Measurements from ENCODE around the gene EFHC2. TPM values are rescaled to one million over a fixed set of nuclear protein-coding genes. Genes with fewer than 3 reads are reported as not detected.

The EFHC2 gene
- total and polyA plus RNA-seq, 4 donors: 0.08 to 0.56 TPM; not detected in 2

DNA sequence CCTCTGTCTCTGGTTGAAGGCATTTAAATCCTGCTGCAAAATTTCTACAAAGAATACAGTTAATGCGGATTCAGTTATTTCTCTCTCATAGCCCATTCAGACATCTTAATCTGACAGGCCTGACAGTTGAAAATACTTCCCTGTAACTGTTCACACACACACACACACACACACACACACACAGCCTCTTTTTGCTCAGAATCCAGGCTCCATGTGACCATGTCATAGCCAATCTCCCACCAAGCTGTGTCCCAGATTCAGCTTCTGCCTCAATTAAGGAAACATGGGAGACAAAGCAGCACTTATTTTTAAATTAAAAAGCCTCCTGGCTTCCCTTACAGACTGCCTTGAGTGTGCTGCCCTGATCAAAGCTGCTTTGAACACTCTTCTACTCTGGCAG lies 49.3 kb upstream of the EFHC2 start:
- no peak for TF ChIP-seq NR2F2 (IDR thresholded peaks at IDR 0.05)
- TF ChIP-seq YY1 (IDR thresholded peaks at IDR 0.05): no peak
- no peak for TF ChIP-seq JUND (IDR thresholded peaks at IDR 0.05)
- TF ChIP-seq, protein P1, sequence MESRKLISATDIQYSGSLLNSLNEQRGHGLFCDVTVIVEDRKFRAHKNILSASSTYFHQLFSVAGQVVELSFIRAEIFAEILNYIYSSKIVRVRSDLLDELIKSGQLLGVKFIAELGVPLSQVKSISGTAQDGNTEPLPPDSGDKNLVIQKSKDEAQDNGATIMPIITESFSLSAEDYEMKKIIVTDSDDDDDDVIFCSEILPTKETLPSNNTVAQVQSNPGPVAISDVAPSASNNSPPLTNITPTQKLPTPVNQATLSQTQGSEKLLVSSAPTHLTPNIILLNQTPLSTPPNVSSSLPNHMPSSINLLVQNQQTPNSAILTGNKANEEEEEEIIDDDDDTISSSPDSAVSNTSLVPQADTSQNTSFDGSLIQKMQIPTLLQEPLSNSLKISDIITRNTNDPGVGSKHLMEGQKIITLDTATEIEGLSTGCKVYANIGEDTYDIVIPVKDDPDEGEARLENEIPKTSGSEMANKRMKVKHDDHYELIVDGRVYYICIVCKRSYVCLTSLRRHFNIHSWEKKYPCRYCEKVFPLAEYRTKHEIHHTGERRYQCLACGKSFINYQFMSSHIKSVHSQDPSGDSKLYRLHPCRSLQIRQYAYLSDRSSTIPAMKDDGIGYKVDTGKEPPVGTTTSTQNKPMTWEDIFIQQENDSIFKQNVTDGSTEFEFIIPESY (IDR thresholded peaks at IDR 0.05): no peak
- TF ChIP-seq RAD21 (IDR thresholded peaks at IDR 0.05): no peak
- no peak for TF ChIP-seq GABPA (IDR thresholded peaks at IDR 0.05 in 1 of 2, conservative IDR thresholded peaks at IDR 0.05 in 1 of 2)

DNA sequence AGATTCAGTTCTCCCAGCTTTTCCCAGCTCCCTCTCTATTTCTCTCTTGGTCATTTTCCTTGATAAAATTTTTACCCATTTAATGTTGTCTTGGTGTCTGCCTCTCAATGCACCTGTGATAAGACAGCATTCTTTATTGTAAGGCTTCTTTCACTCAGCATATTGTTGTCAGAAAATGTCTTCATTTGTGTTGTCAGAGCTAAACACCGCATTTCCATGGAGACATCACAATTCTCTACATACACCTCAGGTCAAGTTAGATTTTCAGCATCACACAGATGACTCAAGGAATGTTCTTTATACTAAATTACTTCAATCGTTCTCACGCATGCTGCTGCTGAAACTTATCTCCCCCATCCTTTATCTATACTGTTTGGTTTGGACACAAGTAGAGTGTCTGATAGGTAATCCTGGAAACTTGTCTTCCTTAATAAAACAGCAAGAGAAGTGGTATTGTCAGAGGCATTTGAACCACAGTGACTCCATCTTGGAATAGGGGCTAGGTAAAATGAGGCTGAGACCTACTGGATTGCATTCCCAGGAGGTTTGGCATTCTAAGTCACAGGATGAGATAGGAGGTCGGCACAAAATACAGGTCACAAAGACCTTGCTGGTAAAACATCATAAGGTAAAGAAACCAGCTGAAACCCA lies 41.3 kb upstream of the EFHC2 start:
- TF ChIP-seq, protein P2, sequence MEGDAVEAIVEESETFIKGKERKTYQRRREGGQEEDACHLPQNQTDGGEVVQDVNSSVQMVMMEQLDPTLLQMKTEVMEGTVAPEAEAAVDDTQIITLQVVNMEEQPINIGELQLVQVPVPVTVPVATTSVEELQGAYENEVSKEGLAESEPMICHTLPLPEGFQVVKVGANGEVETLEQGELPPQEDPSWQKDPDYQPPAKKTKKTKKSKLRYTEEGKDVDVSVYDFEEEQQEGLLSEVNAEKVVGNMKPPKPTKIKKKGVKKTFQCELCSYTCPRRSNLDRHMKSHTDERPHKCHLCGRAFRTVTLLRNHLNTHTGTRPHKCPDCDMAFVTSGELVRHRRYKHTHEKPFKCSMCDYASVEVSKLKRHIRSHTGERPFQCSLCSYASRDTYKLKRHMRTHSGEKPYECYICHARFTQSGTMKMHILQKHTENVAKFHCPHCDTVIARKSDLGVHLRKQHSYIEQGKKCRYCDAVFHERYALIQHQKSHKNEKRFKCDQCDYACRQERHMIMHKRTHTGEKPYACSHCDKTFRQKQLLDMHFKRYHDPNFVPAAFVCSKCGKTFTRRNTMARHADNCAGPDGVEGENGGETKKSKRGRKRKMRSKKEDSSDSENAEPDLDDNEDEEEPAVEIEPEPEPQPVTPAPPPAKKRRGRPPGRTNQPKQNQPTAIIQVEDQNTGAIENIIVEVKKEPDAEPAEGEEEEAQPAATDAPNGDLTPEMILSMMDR (IDR thresholded peaks at IDR 0.05; ENCODE audit: low read depth, low read length, missing input control): no peak
- TF ChIP-seq RXRA (IDR thresholded peaks at IDR 0.05) (no peak), SP1 (IDR thresholded peaks at IDR 0.05) (no peak), GABPA (IDR thresholded peaks at IDR 0.05 in 1 of 2, conservative IDR thresholded peaks at IDR 0.05 in 1 of 2) (no peak)
- TF ChIP-seq, protein P1 (IDR thresholded peaks at IDR 0.05): no peak
- 82% methylated on average over 4 of the region's 4 CpGs for WGBS
- Histone ChIP-seq H3K4me1 (ENCODE audit: control insufficient read depth in 4 of 4, insufficient read depth in 4 of 4, low read length in 3 of 4) (no peaks in the 10 kb centered on the region), H3K27ac (ENCODE audit: low read depth in 1 of 2, low read length in 2 of 2) (no peak overlapping the region), H3K36me3 (ENCODE audit: control insufficient read depth in 4 of 4, insufficient read depth in 3 of 4, low read depth in 1 of 4, low read length in 3 of 4) (no peaks in the 10 kb centered on the region), H3K27me3 (ENCODE audit: control insufficient read depth in 4 of 4, insufficient read depth in 4 of 4, low read length in 3 of 4) (no peaks in the 10 kb centered on the region), H3K9ac (ENCODE audit: low read depth in 1 of 2, low read length in 2 of 2) (no peak overlapping the region), H3K9me3 (ENCODE audit: control insufficient read depth in 4 of 4, low read length in 3 of 4) (no peaks in the 10 kb centered on the region), H3K4me3 (ENCODE audit: low read depth in 1 of 3, low read length in 3 of 3) (no peak overlapping the region)
- DNase-seq (ENCODE audit: low spot score): no peak

More for the DNA sequence above, 49.3 kb upstream of the EFHC2 start:
- Histone ChIP-seq H3K4me3 (ENCODE audit: low read depth in 1 of 3, low read length in 3 of 3) (no peak overlapping the region), H3K9ac (ENCODE audit: low read depth in 1 of 2, low read length in 2 of 2) (no peak overlapping the region), H3K27me3 (ENCODE audit: control insufficient read depth in 4 of 4, insufficient read depth in 4 of 4, low read length in 3 of 4) (no peaks in the 10 kb centered on the region), H3K27ac (ENCODE audit: low read depth in 1 of 2, low read length in 2 of 2) (no peak overlapping the region), H3K9me3 (ENCODE audit: control insufficient read depth in 4 of 4, low read length in 3 of 4) (peaks cover 0 to 3% (median 2%) of the 10 kb centered on the region in 4 donors), H3K36me3 (ENCODE audit: control insufficient read depth in 4 of 4, insufficient read depth in 3 of 4, low read depth in 1 of 4, low read length in 3 of 4) (no peaks in the 10 kb centered on the region), H3K4me1 (ENCODE audit: control insufficient read depth in 4 of 4, insufficient read depth in 4 of 4, low read length in 3 of 4) (no peaks in the 10 kb centered on the region)
- no peak for DNase-seq (ENCODE audit: low spot score)
- WGBS: 91% methylated on average over 1 of the region's 1 CpG

DNA sequence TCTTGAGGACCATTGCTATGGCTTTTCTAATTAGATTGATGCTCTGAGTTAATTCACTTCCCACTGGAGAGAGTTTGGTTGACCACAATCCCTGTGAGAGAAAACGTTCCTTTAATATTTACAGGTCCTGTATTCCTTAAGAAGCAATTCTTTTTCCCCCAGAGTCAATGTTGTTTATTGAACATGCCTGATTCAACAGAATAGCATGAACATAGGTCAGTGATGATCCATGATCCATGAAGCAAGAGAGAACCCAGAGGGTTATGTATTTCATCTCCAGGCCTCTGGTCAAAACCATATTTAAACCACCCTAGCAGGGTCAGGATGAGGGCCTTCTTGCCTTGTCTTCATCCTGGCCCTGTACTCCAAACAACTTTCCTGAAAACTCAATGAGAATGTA lies 39.4 kb upstream of the EFHC2 start:
- Histone ChIP-seq H3K9ac (ENCODE audit: low read depth in 1 of 2, low read length in 2 of 2) (no peak overlapping the region), H3K27ac (ENCODE audit: low read depth in 1 of 2, low read length in 2 of 2) (no peak overlapping the region), H3K9me3 (ENCODE audit: control insufficient read depth in 4 of 4, low read length in 3 of 4) (no peaks in the 10 kb centered on the region), H3K4me1 (ENCODE audit: control insufficient read depth in 4 of 4, insufficient read depth in 4 of 4, low read length in 3 of 4) (no peaks in the 10 kb centered on the region), H3K36me3 (ENCODE audit: control insufficient read depth in 4 of 4, insufficient read depth in 3 of 4, low read depth in 1 of 4, low read length in 3 of 4) (no peaks in the 10 kb centered on the region), H3K27me3 (ENCODE audit: control insufficient read depth in 4 of 4, insufficient read depth in 4 of 4, low read length in 3 of 4) (peaks cover 0 to 2% (median 0%) of the 10 kb centered on the region in 4 donors), H3K4me3 (ENCODE audit: low read depth in 1 of 3, low read length in 3 of 3) (no peak overlapping the region)
- 76% methylated on average over 1 of the region's 1 CpG for WGBS
- no peak for DNase-seq (ENCODE audit: low spot score)
- no peak for TF ChIP-seq HNF4A (conservative IDR thresholded peaks at IDR 0.05)

All from liver (tissue), 9 donors.